CD14-positive monocyte (primary cell): ENCODE measurements around the gene SRP9. TPM values are rescaled to one million over a fixed set of nuclear protein-coding genes. Genes with fewer than 3 reads are reported as not detected.

Source experiments
- DNase-seq, 3 donors: peaks; one replicate each; pipeline ENCODE4 v3.0.0-alpha.2; 2011 to 2022
- H2AFZ ChIP-seq: 2 replicates; pipeline ENCODE4 v1.6.0; 2012; ENCODE audit warnings: mild to moderate bottlenecking, low read depth, low read length, inconsistent platforms; ENCODE audit not compliant: insufficient read depth, poor library complexity, severe bottlenecking
- H3K27ac ChIP-seq, 2 donors: 1 replicate in 1 of 2; 2 replicates in 1 of 2; pipeline ENCODE4 v1.5.1; 2012 to 2013; ENCODE audit warnings: low read length in 2 of 2, control low read depth in 1 of 2, inconsistent platforms in 1 of 2, low read depth in 1 of 2, mild to moderate bottlenecking in 1 of 2
- H3K27me3 ChIP-seq, 2 donors: one replicate each; pipeline versions ENCODE4 v1.6.0 to v1.6.1; 2011 to 2013; ENCODE audit warnings: low read length in 2 of 2; ENCODE audit not compliant: control insufficient read depth in 2 of 2, insufficient read depth in 2 of 2
- H3K36me3 ChIP-seq, 2 donors: replicated peaks in 1 of 2; 1 replicate in 1 of 2; 2 replicates in 1 of 2; pipeline versions ENCODE4 v1.5.1 to v1.6.1; 2012 to 2013; ENCODE audit warnings: low read length in 2 of 2, control low read depth in 1 of 2, inconsistent platforms in 1 of 2, mild to moderate bottlenecking in 1 of 2; ENCODE audit not compliant: insufficient read depth in 2 of 2, control insufficient read depth in 1 of 2
- H3K4me1 ChIP-seq, 2 donors: 1 replicate in 1 of 2; 2 replicates in 1 of 2; pipeline versions ENCODE4 v1.5.1 to v1.6.1; 2012 to 2013; ENCODE audit warnings: low read length in 2 of 2, control low read depth in 1 of 2, inconsistent platforms in 1 of 2, mild to moderate bottlenecking in 1 of 2, moderate library complexity in 1 of 2; ENCODE audit not compliant: insufficient read depth in 2 of 2, control insufficient read depth in 1 of 2
- H3K4me2 ChIP-seq: replicated peaks from 2 replicates; pipeline ENCODE3; 2012; ENCODE audit warnings: low read length, moderate library complexity, mild to moderate bottlenecking; ENCODE audit not compliant: poor library complexity, severe bottlenecking; ENCODE audit errors: extremely low read depth
- H3K4me3 ChIP-seq, 3 experiments: fragments of 200-600 bp in 1 of 3; sonication (generic) in 1 of 3; replicated peaks in 1 of 3; 1 replicate in 2 of 3; 2 replicates in 1 of 3; pipeline ENCODE4 v1.5.1; 2011 to 2013; ENCODE audit warnings: low read length in 3 of 3, mild to moderate bottlenecking in 3 of 3, control low read depth in 2 of 3, low read depth in 2 of 3, inconsistent platforms in 1 of 3, moderate library complexity in 1 of 3
- H3K79me2 ChIP-seq: 2 replicates; pipeline ENCODE4 v1.6.0; 2012; ENCODE audit warnings: mild to moderate bottlenecking, control low read depth, inconsistent platforms, low read length, moderate library complexity; ENCODE audit not compliant: insufficient read depth
- H3K9ac ChIP-seq: 2 replicates; pipeline ENCODE4 v1.6.0; 2017; ENCODE audit warnings: low read length, mild to moderate bottlenecking; ENCODE audit not compliant: insufficient read depth, poor library complexity, severe bottlenecking
- H3K9me3 ChIP-seq, 2 donors: replicated peaks in 1 of 2; 1 replicate in 1 of 2; 2 replicates in 1 of 2; pipeline versions ENCODE4 v1.5.1 to v1.6.1; 2012 to 2013; ENCODE audit warnings: low read length in 2 of 2, control low read depth in 1 of 2; ENCODE audit not compliant: control insufficient read depth in 1 of 2, insufficient read depth in 1 of 2
- H4K20me1 ChIP-seq: 2 replicates; pipeline ENCODE4 v1.6.0; 2012; ENCODE audit warnings: mild to moderate bottlenecking, low read length, control low read depth, moderate library complexity; ENCODE audit not compliant: insufficient read depth
- H3K27ac Mint-ChIP-seq, 7 donors: one replicate each; pipeline ENCODE4 v1.8.0; 2020; ENCODE audit warnings: mild to moderate bottlenecking in 7 of 7, mixed read lengths in 7 of 7, moderate library complexity in 6 of 7, inconsistent platforms in 2 of 7
- H3K27me3 Mint-ChIP-seq, 3 donors: one replicate each; pipeline ENCODE4 v1.8.0; 2021 to 2022; ENCODE audit warnings: low read depth in 3 of 3, mild to moderate bottlenecking in 3 of 3, mixed read lengths in 3 of 3, moderate library complexity in 3 of 3, inconsistent platforms in 1 of 3
- H3K36me3 Mint-ChIP-seq, 2 donors: one replicate each; pipeline ENCODE4 v1.8.0; 2020; ENCODE audit warnings: mixed read lengths in 2 of 2, inconsistent platforms in 1 of 2, mild to moderate bottlenecking in 1 of 2
- H3K4me1 Mint-ChIP-seq: one replicate; pipeline ENCODE4 v1.8.0; 2020; ENCODE audit warnings: mild to moderate bottlenecking, mixed read lengths
- H3K4me3 Mint-ChIP-seq, 2 donors: one replicate each; pipeline ENCODE4 v1.8.0; 2020; ENCODE audit warnings: mild to moderate bottlenecking in 2 of 2, mixed read lengths in 2 of 2, moderate library complexity in 1 of 2
- H3K9me3 Mint-ChIP-seq, 7 donors: one replicate each; pipeline ENCODE4 v1.8.0; 2020 to 2022; ENCODE audit warnings: mixed read lengths in 7 of 7, mild to moderate bottlenecking in 6 of 7, moderate library complexity in 6 of 7, inconsistent platforms in 2 of 7
- CTCF ChIP-seq: fragments of 200-600 bp; IDR thresholded peaks from one replicate; pipeline ENCODE4 v1.8.0; 2022; ENCODE audit warnings: antibody characterized with exemption, mild to moderate bottlenecking
- WGBS: methylation state at CpG from one replicate; pipeline ENCODE4 v1.1.5; 2013; ENCODE audit warnings: missing lambda C conversion rate; ENCODE audit not compliant: insufficient coverage; 5-methylcytosine and 5-hydroxymethylcytosine counted together
- intact Hi-C, 2 donors: fragments of 100-400 bp; cut with micrococcal nuclease; formaldehyde crosslinking; loops; one replicate each; pipeline versions ENCODE4 v1.15.0 to v1.15.1; 2023
- polyA plus RNA-seq, 3 donors: library from polyadenylated mRNA; depleted of rRNA in 1 of 3; unstranded in 2 of 3; stranded (reverse) in 1 of 3; fragments of 300-500 nt in 2 of 3; fragments of >200 nt in 1 of 3; fragmentation: Illumina TruSeq in 2 of 3; gene quantifications; 1 replicate in 2 of 3; 2 replicates in 1 of 3; pipeline ENCODE4 v1.2.3, GENCODE V29; 2012 to 2021

The SRP9 gene
- polyA plus RNA-seq, 3 donors: 89.5 to 329 (median 281) TPM

GRCh38 chr1:225770561-225771248 lies 6.9 kb upstream of the SRP9 start:
- Histone ChIP-seq H3K27me3 (no peaks in the 10 kb centered on the region), H2AFZ (no peak overlapping the region), H4K20me1 (no peaks in the 10 kb centered on the region), H3K4me2 (no peak overlapping the region), H3K79me2 (no peaks in the 10 kb centered on the region), H3K9me3 (no peaks in the 10 kb centered on the region), H3K9ac (no peak overlapping the region), H3K4me1 (peaks cover 0 to 3% of the 10 kb centered on the region in 2 donors), H3K27ac (no peak overlapping the region), H3K4me3 (no peak overlapping the region), H3K36me3 (no peaks in the 10 kb centered on the region)
- intact Hi-C loops: loop anchor here in 1 of 2 donors (5.0 to 10.0 kb wide), 3 partner anchors 142 to 293 kb away; no protein-coding TSS in a partner anchor
- no peak for DNase-seq
- peaks cover 0 to 3% (median 0%) of the 10 kb centered on the region in 7 donors for H3K9me3 Mint-ChIP-seq
- H3K4me1 Mint-ChIP-seq: peaks cover 4% of the 10 kb centered on the region
- no peaks in the 10 kb centered on the region for H3K36me3 Mint-ChIP-seq
- H3K27me3 Mint-ChIP-seq: peaks cover 0 to 2% (median 1%) of the 10 kb centered on the region in 3 donors
- 96% methylated on average over 5 of the region's 11 CpGs for WGBS
- no peak overlapping the region for H3K4me3 Mint-ChIP-seq
- H3K27ac Mint-ChIP-seq: peak overlapping the region in 1 of 7 donors; percentile 10
- TF ChIP-seq CTCF: no peak

GRCh38 chr1:225771661-225772322 lies 5.8 kb upstream of the SRP9 start:
- no peaks in the 10 kb centered on the region for H3K27me3 ChIP-seq
- no peak overlapping the region for H3K4me3 ChIP-seq
- peaks cover 0 to 3% (median 0%) of the 10 kb centered on the region in 7 donors for H3K9me3 Mint-ChIP-seq
- 100% methylated on average over 1 of the region's 4 CpGs for WGBS
- H3K27me3 Mint-ChIP-seq: peaks cover 0 to 2% (median 1%) of the 10 kb centered on the region in 3 donors
- TF ChIP-seq CTCF: no peak
- no peak for DNase-seq
- no peaks in the 10 kb centered on the region for H3K9me3 ChIP-seq
- H3K9ac ChIP-seq: no peak overlapping the region
- peak overlapping the region in 1 of 7 donors; percentile 51 for H3K27ac Mint-ChIP-seq
- H3K4me1 ChIP-seq: peaks cover 4 to 8% of the 10 kb centered on the region in 2 donors
- intact Hi-C loops: loop anchor here (2.0 to 10.0 kb wide), 4 partner anchors 141 to 297 kb away; no protein-coding TSS in a partner anchor
- H3K4me1 Mint-ChIP-seq: peaks cover 4% of the 10 kb centered on the region
- no peak overlapping the region for H3K4me2 ChIP-seq
- H3K79me2 ChIP-seq: peaks cover 5% of the 10 kb centered on the region
- H2AFZ ChIP-seq: peak overlapping the region; percentile 66
- no peaks in the 10 kb centered on the region for H3K36me3 Mint-ChIP-seq
- H3K4me3 Mint-ChIP-seq: no peak overlapping the region
- no peaks in the 10 kb centered on the region for H4K20me1 ChIP-seq
- H3K27ac ChIP-seq: no peak overlapping the region
- no peaks in the 10 kb centered on the region for H3K36me3 ChIP-seq
